Measurements from ENCODE around the gene NPAS3. TPM values are rescaled to one million over a fixed set of nuclear protein-coding genes. Genes with fewer than 3 reads are reported as not detected.

NPAS3 gene
- total and polyA plus RNA-seq, 2 of the 13 experiments (the other 11 are each of a cell fraction or from before 2014, with no cell fraction given) = not detected

DNA sequence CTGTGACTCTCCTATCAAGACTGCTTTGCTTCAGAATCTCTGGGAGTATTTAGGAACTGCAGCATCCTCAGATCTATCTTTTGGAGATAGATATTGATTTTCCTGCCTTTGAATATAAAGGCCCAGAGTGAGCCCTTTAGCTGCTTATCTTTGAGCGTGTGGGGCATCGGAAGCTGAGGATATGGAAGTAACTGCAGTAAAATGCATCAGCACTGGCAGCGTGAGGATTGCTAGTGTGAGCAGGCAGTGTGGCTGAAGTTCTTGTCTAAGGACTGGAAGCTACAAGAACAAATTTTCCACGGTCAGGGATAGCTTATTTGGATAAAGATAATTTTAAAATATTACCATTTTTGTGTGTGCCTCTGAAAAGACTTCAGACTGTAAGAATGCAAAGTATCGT, 474.7 kb downstream of the NPAS3 start (continued):
- TF ChIP-seq PAXIP1 (CRISPR knock-in tag; conservative IDR thresholded peaks at IDR 0.05) (no peak), SOX6 (IDR thresholded peaks at IDR 0.05) (no peak), SOX6 (CRISPR knock-in tag; IDR thresholded peaks at IDR 0.05) (no peak), ZBTB38 (CRISPR knock-in tag; IDR thresholded peaks at IDR 0.05) (no peak), CEBPB (IDR thresholded peaks at IDR 0.05; ENCODE audit: borderline replicate concordance, low read depth, low read length) (no peak)
- TF ChIP-seq, protein P1, sequence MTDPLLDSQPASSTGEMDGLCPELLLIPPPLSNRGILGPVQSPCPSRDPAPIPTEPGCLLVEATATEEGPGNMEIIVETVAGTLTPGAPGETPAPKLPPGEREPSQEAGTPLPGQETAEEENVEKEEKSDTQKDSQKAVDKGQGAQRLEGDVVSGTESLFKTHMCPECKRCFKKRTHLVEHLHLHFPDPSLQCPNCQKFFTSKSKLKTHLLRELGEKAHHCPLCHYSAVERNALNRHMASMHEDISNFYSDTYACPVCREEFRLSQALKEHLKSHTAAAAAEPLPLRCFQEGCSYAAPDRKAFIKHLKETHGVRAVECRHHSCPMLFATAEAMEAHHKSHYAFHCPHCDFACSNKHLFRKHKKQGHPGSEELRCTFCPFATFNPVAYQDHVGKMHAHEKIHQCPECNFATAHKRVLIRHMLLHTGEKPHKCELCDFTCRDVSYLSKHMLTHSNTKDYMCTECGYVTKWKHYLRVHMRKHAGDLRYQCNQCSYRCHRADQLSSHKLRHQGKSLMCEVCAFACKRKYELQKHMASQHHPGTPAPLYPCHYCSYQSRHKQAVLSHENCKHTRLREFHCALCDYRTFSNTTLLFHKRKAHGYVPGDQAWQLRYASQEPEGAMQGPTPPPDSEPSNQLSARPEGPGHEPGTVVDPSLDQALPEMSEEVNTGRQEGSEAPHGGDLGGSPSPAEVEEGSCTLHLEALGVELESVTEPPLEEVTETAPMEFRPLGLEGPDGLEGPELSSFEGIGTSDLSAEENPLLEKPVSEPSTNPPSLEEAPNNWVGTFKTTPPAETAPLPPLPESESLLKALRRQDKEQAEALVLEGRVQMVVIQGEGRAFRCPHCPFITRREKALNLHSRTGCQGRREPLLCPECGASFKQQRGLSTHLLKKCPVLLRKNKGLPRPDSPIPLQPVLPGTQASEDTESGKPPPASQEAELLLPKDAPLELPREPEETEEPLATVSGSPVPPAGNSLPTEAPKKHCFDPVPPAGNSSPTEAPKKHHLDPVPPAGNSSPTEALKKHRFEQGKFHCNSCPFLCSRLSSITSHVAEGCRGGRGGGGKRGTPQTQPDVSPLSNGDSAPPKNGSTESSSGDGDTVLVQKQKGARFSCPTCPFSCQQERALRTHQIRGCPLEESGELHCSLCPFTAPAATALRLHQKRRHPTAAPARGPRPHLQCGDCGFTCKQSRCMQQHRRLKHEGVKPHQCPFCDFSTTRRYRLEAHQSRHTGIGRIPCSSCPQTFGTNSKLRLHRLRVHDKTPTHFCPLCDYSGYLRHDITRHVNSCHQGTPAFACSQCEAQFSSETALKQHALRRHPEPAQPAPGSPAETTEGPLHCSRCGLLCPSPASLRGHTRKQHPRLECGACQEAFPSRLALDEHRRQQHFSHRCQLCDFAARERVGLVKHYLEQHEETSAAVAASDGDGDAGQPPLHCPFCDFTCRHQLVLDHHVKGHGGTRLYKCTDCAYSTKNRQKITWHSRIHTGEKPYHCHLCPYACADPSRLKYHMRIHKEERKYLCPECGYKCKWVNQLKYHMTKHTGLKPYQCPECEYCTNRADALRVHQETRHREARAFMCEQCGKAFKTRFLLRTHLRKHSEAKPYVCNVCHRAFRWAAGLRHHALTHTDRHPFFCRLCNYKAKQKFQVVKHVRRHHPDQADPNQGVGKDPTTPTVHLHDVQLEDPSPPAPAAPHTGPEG (CRISPR knock-in tag; IDR thresholded peaks at IDR 0.05) = no peak
- TF ChIP-seq, protein P2, sequence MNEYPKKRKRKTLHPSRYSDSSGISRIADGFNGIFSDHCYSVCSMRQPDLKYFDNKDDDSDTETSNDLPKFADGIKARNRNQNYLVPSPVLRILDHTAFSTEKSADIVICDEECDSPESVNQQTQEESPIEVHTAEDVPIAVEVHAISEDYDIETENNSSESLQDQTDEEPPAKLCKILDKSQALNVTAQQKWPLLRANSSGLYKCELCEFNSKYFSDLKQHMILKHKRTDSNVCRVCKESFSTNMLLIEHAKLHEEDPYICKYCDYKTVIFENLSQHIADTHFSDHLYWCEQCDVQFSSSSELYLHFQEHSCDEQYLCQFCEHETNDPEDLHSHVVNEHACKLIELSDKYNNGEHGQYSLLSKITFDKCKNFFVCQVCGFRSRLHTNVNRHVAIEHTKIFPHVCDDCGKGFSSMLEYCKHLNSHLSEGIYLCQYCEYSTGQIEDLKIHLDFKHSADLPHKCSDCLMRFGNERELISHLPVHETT (CRISPR knock-in tag; conservative IDR thresholded peaks at IDR 0.05) = no peak

Data from HepG2 (cell line).